ENCODE measurements around the gene CACNA2D1.
A peak's percentile ranks its signal among the peaks of the same experiment; 100 is the strongest.

Gene CACNA2D1

DNA sequence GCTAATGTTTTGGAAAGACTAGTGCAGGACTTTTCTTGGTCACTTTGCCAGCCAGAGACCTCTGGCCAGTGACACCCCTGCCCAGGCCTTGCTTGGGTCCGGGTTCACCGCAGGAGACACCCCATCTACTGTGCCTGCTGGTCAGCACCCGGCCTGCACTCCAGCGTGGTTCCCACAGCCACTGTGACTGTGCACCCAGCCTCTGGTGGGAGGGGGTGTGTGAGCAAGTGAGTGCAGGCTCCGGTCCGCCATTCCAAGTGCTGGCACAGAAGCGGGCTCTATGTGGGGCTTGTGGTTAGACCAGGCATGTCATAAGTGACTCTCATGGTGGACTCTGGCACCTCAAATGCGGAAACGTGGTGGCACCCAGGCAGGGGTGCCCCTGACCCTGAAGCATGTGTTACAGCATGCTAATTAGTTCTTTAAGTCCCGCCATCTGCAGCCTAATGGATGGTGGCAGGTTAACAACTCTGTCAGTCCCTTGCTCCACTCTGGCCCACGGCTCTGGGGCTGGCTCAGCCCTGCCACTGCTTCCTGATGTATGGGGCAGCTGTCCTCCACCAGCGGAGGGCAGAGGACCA is 361.8 kb downstream of the CACNA2D1 start:
- TF ChIP-seq, protein P1, sequence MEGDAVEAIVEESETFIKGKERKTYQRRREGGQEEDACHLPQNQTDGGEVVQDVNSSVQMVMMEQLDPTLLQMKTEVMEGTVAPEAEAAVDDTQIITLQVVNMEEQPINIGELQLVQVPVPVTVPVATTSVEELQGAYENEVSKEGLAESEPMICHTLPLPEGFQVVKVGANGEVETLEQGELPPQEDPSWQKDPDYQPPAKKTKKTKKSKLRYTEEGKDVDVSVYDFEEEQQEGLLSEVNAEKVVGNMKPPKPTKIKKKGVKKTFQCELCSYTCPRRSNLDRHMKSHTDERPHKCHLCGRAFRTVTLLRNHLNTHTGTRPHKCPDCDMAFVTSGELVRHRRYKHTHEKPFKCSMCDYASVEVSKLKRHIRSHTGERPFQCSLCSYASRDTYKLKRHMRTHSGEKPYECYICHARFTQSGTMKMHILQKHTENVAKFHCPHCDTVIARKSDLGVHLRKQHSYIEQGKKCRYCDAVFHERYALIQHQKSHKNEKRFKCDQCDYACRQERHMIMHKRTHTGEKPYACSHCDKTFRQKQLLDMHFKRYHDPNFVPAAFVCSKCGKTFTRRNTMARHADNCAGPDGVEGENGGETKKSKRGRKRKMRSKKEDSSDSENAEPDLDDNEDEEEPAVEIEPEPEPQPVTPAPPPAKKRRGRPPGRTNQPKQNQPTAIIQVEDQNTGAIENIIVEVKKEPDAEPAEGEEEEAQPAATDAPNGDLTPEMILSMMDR (IDR thresholded peaks at IDR 0.05; ENCODE audit: insufficient read depth, low read length, poor library complexity, severe bottlenecking) = peak; percentile 8
- peak; percentile 14 for DNase-seq (ENCODE audit: extremely low read depth, insufficient read length)
- Histone ChIP-seq H3K4me3 (replicated peaks; ENCODE audit: low read depth, low read length) (no peak overlapping the region), H3K36me3 (ENCODE audit: control insufficient read depth, insufficient read depth, low read length) (no peaks in the 10 kb centered on the region), H3K27me3 (replicated peaks; ENCODE audit: control insufficient read depth, insufficient read depth, low read length) (no peaks in the 10 kb centered on the region)

DNA sequence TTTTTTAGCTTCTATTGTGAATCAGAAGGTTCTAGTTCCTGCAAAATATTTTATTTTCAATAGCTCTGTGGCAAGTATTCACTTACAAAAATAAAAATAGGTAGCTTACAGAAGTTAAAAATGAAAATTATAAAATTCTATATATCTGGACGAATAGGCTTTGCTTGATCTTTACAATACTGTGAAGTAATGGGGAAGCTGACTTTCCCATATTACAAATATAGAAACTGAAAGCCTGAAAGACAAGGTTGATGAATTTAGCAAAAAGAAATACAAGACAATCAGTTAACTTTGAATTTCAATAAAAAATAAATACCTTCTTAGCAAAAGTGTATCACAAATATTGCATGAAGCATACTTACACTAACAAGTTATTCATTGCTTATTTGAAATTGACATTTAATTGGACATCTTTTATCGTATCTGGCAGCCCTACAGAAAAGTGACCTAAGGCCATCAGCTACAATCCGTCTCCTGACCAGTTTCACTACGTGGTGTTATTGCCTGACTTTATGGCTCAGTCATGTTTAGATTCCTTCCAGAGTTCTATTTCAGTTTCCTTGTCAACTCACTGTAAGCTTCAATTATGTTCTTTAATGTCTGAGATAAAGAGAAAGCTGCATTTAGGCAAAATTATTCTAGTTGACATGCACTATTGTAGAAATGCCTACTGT is 363.2 kb downstream of the CACNA2D1 start:
- Histone ChIP-seq H3K36me3 (ENCODE audit: control insufficient read depth, insufficient read depth, low read length) (no peaks in the 10 kb centered on the region), H3K4me3 (replicated peaks; ENCODE audit: low read depth, low read length) (no peak overlapping the region), H3K27me3 (replicated peaks; ENCODE audit: control insufficient read depth, insufficient read depth, low read length) (no peaks in the 10 kb centered on the region)
- TF ChIP-seq, protein P1 (IDR thresholded peaks at IDR 0.05; ENCODE audit: insufficient read depth, low read length, poor library complexity, severe bottlenecking) = no peak
- peak; percentile 66 for DNase-seq (ENCODE audit: extremely low read depth, insufficient read length)

DNA sequence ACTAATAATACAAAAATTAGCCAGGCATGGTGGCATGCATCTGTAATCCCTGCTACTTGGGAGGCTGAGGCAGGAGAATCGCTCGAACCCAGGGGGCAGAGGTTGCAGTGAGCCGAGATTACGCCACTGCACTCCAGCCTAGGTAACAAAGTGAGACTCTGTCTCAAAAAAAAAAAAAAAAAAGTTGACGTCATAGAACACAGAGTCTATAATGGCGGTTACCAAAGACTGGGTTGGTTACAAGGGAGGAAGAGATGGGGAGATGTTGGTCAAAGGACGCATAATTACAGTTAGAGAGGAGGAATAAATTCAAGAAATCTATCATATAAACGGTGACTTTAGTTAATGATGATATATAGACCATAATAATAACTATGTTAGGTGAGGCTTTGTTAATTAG is 364.1 kb downstream of the CACNA2D1 start:
- Histone ChIP-seq H3K27me3 (replicated peaks; ENCODE audit: control insufficient read depth, insufficient read depth, low read length) (no peaks in the 10 kb centered on the region), H3K4me3 (replicated peaks; ENCODE audit: low read depth, low read length) (no peak overlapping the region), H3K36me3 (ENCODE audit: control insufficient read depth, insufficient read depth, low read length) (no peaks in the 10 kb centered on the region)
- TF ChIP-seq, protein P1 (IDR thresholded peaks at IDR 0.05; ENCODE audit: insufficient read depth, low read length, poor library complexity, severe bottlenecking) = no peak
- DNase-seq (ENCODE audit: extremely low read depth, insufficient read length) = no peak

DNA sequence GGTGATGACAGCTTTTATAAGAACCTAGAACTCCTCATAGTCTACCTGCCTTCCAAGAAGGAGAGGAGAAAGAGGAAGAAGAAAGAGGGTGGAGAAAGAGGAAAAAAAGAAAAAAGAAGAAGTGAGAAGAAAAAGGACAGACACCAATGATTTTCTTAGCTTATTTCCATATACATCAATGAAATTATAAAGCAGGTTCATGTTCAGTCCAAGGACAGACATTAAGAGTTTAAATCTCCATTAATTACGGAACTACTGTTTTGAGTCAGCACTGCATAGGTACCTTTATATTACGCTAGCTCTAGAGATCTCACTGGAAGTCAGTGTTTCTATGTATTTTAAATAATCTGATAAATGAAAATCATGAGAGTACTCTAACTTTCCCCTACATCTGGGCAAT is 364.8 kb downstream of the CACNA2D1 start:
- Histone ChIP-seq H3K36me3 (ENCODE audit: control insufficient read depth, insufficient read depth, low read length) (no peaks in the 10 kb centered on the region), H3K27me3 (replicated peaks; ENCODE audit: control insufficient read depth, insufficient read depth, low read length) (no peaks in the 10 kb centered on the region), H3K4me3 (replicated peaks; ENCODE audit: low read depth, low read length) (no peak overlapping the region)
- peak; percentile 29 for DNase-seq (ENCODE audit: extremely low read depth, insufficient read length)
- TF ChIP-seq, protein P1 (IDR thresholded peaks at IDR 0.05; ENCODE audit: insufficient read depth, low read length, poor library complexity, severe bottlenecking) = no peak

DNA sequence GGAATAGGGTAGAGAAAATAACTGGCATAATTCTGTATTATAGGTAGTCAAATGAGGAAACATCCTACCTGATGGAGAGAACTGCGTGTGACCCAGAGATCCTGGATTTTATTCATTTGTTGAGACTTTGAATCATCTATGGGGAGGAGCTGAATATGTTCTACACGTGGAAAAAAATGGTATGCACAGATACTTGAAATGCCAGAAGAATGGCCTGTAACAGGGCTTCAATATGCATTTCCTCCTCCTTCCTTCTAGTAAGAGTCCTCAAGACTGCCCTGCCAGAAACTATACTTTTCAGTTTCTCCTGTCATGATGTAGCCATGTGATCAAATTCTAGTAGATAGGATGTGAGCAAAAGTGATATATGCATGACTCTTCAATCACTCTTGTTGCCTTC is 372.1 kb downstream of the CACNA2D1 start:
- TF ChIP-seq, protein P1 (IDR thresholded peaks at IDR 0.05; ENCODE audit: insufficient read depth, low read length, poor library complexity, severe bottlenecking) = no peak

More for the DNA sequence above, 372.1 kb downstream of the CACNA2D1 start:
- H3K4me3 ChIP-seq (replicated peaks; ENCODE audit: low read depth, low read length) = no peak overlapping the region
- no peaks in the 10 kb centered on the region for H3K36me3 ChIP-seq (ENCODE audit: control insufficient read depth, insufficient read depth, low read length)
- no peak for DNase-seq (ENCODE audit: extremely low read depth, insufficient read length)
- no peaks in the 10 kb centered on the region for H3K27me3 ChIP-seq (replicated peaks; ENCODE audit: control insufficient read depth, insufficient read depth, low read length)

All from GM06990 (cell line).